ENCODE results near the gene LINGO3. TPM values are rescaled to one million over a fixed set of nuclear protein-coding genes. Genes with fewer than 3 reads are reported as not detected.
A peak's percentile ranks its signal among the peaks of the same experiment; 100 is the strongest.

Gene LINGO3
- total RNA-seq, 2 donors from 2014 or later, result 0.20 to 1.0 TPM

DNA sequence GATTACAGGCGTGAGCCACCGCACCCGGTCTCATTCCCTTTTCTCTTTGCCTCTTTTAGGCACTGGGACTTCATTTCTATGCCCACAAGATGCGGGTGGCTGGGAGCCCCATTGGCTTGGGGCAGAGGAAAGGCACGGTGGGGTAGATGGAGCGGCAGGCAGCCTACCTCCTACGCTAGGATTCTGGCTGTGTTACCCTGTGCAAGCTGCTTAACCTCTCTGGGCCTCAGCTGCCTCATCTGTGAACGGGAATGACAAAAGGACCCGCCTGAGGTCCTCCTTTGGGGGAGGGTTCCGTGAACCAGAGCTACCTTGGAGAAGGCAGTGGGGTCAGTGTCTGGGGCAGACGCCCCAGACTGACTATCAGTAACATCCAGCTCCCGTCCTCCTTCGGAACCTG is 9.3 kb upstream of the LINGO3 start:
- H3K4me3 ChIP-seq (ENCODE audit: low read length), result no peak overlapping the region
- no peaks in the 10 kb centered on the region for H3K27me3 ChIP-seq (ENCODE audit: control insufficient read depth, insufficient read depth, low read length, poor library complexity, severe bottlenecking)
- Mint-ChIP-seq H3K4me1 (peaks cover 3% of the 10 kb centered on the region), H3K27ac (no peak overlapping the region), H3K4me3 (no peak overlapping the region), H3K27me3 (ENCODE audit: insufficient read depth) (peaks cover 22% of the 10 kb centered on the region), H3K36me3 (ENCODE audit: low read depth) (peaks cover 1% of the 10 kb centered on the region), H3K9me3 (peaks cover 14% of the 10 kb centered on the region)
- H3K9me3 ChIP-seq (ENCODE audit: control insufficient read depth, low read length), result peaks cover 15% of the 10 kb centered on the region
- TF ChIP-seq, protein P1, sequence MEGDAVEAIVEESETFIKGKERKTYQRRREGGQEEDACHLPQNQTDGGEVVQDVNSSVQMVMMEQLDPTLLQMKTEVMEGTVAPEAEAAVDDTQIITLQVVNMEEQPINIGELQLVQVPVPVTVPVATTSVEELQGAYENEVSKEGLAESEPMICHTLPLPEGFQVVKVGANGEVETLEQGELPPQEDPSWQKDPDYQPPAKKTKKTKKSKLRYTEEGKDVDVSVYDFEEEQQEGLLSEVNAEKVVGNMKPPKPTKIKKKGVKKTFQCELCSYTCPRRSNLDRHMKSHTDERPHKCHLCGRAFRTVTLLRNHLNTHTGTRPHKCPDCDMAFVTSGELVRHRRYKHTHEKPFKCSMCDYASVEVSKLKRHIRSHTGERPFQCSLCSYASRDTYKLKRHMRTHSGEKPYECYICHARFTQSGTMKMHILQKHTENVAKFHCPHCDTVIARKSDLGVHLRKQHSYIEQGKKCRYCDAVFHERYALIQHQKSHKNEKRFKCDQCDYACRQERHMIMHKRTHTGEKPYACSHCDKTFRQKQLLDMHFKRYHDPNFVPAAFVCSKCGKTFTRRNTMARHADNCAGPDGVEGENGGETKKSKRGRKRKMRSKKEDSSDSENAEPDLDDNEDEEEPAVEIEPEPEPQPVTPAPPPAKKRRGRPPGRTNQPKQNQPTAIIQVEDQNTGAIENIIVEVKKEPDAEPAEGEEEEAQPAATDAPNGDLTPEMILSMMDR (conservative IDR thresholded peaks at IDR 0.05), result no peak
- no peak for DNase-seq
- H3K4me1 ChIP-seq (ENCODE audit: control insufficient read depth, insufficient read depth, low read length), result no peaks in the 10 kb centered on the region
- H3K36me3 ChIP-seq (ENCODE audit: control insufficient read depth, insufficient read depth, low read length), result peaks cover 4% of the 10 kb centered on the region
- H3K9ac ChIP-seq (ENCODE audit: extremely low read depth, low read length, poor library complexity, severe bottlenecking), result no peak overlapping the region
- H3K27ac ChIP-seq (ENCODE audit: low read depth, low read length), result no peak overlapping the region
- 91 to 97% methylated on average over 6 to 13 of the region's 13 CpGs for WGBS, 2 experiments (ENCODE audit: insufficient coverage in 1 of 2, insufficient read length in 1 of 2)

DNA sequence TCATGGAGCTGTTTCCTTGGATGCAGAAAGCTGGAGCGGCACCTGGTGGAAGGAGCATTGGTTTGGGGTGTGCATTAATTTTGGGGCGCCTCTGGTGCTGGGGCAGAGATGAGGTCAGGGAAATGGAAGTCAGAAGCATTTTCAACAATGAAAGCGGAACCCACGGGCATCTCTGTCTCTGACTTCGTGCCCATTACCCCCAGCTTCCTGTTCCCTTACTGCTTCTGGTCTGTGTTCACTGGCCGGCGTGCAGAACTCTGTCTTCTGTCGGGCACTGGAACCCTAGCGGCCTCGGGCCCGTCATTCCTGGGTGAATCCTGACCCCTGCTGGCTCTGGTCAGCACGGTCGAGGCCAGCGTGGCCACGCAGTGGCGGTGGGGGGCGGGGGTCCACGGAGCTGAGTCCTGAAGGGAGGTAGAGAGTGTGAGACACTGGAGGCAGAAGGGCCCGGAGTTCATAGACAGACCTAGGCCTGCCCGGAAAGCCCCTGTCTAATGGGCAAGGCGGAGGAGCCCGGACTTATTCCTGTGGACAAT is 7.9 kb upstream of the LINGO3 start:
- WGBS, 2 experiments (ENCODE audit: insufficient coverage in 1 of 2, insufficient read length in 1 of 2), result 42 to 46% methylated on average over 14 to 22 of the region's 22 CpGs
- H3K4me1 Mint-ChIP-seq, result peaks cover 3% of the 10 kb centered on the region
- peaks cover 15% of the 10 kb centered on the region for H3K9me3 ChIP-seq (ENCODE audit: control insufficient read depth, low read length)
- peaks cover 25% of the 10 kb centered on the region for H3K27me3 Mint-ChIP-seq (ENCODE audit: insufficient read depth)
- no peaks in the 10 kb centered on the region for H3K36me3 ChIP-seq (ENCODE audit: control insufficient read depth, insufficient read depth, low read length)
- H3K4me3 ChIP-seq (ENCODE audit: low read length), result no peak overlapping the region
- TF ChIP-seq, protein P1 (conservative IDR thresholded peaks at IDR 0.05), result peak; percentile 87
- no peaks in the 10 kb centered on the region for H3K27me3 ChIP-seq (ENCODE audit: control insufficient read depth, insufficient read depth, low read length, poor library complexity, severe bottlenecking)
- no peak overlapping the region for H3K27ac Mint-ChIP-seq
- H3K9ac ChIP-seq (ENCODE audit: extremely low read depth, low read length, poor library complexity, severe bottlenecking), result no peak overlapping the region
- peaks cover 14% of the 10 kb centered on the region for H3K9me3 Mint-ChIP-seq
- no peaks in the 10 kb centered on the region for H3K4me1 ChIP-seq (ENCODE audit: control insufficient read depth, insufficient read depth, low read length)
- no peaks in the 10 kb centered on the region for H3K36me3 Mint-ChIP-seq (ENCODE audit: low read depth)
- H3K4me3 Mint-ChIP-seq, result no peak overlapping the region
- peak; percentile 90 for DNase-seq
- no peak overlapping the region for H3K27ac ChIP-seq (ENCODE audit: low read depth, low read length)

DNA sequence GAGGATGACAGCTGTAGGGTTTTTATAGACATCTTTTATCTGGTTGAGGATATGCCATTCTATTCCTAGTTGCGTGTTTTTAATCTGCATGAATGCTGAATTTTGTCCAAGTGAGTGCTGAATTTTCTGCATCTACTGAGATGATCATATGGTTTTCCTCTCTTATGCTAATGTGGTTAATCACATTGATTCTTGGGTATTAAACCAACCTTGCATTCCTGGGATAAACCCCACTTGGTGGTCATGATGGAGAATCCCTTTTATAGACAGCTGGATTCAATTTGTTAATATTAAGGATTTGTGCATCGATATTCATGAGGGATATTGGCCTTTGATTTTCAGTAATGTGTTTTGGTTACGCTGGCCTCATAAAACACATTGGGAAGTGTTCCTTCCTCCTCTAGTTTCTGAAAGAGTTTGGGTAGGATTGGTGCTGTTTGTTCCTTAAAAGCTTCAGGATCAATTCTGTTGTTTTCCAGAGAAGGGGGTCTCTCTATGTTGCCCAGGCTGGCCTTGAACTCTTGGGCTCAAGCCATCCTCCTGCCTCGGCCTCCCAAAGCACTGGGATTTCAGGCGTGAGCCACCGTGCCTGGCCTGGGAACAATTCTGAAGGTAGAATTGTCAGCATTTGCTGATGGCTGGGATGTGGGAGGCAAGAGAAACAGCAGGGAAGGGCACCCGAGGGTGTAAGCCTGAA is 7.3 kb upstream of the LINGO3 start:
- no peak overlapping the region for H3K27ac Mint-ChIP-seq
- DNase-seq, result no peak
- peaks cover 14% of the 10 kb centered on the region for H3K9me3 Mint-ChIP-seq
- peaks cover 3% of the 10 kb centered on the region for H3K4me1 Mint-ChIP-seq
- H3K4me1 ChIP-seq (ENCODE audit: control insufficient read depth, insufficient read depth, low read length), result no peaks in the 10 kb centered on the region
- no peak overlapping the region for H3K9ac ChIP-seq (ENCODE audit: extremely low read depth, low read length, poor library complexity, severe bottlenecking)
- no peak overlapping the region for H3K27ac ChIP-seq (ENCODE audit: low read depth, low read length)
- TF ChIP-seq, protein P1 (conservative IDR thresholded peaks at IDR 0.05), result no peak
- 88 to 92% methylated on average over 5 to 7 of the region's 7 CpGs for WGBS, 2 experiments (ENCODE audit: insufficient coverage in 1 of 2, insufficient read length in 1 of 2)
- H3K36me3 Mint-ChIP-seq (ENCODE audit: low read depth), result no peaks in the 10 kb centered on the region
- H3K9me3 ChIP-seq (ENCODE audit: control insufficient read depth, low read length), result peaks cover 15% of the 10 kb centered on the region
- H3K27me3 ChIP-seq (ENCODE audit: control insufficient read depth, insufficient read depth, low read length, poor library complexity, severe bottlenecking), result peaks cover 2% of the 10 kb centered on the region
- H3K36me3 ChIP-seq (ENCODE audit: control insufficient read depth, insufficient read depth, low read length), result no peaks in the 10 kb centered on the region
- peaks cover 28% of the 10 kb centered on the region for H3K27me3 Mint-ChIP-seq (ENCODE audit: insufficient read depth)
- no peak overlapping the region for H3K4me3 Mint-ChIP-seq
- H3K4me3 ChIP-seq (ENCODE audit: low read length), result no peak overlapping the region
